Brain microvascular endothelial cell (primary cell): ENCODE measurements around the gene MCU.
"Not testable (repeated sequence)": the region's sequence is repeated elsewhere in the genome, so short reads cannot be mapped to it uniquely, and the experiment has no call there.

Experiments used
- DNase-seq: peaks from one replicate; pipeline ENCODE4 v3.0.0-alpha.2; 2020
- H3K27ac ChIP-seq: fragments of 250-450 bp; sonication (Bioruptor Pico); 2 replicates; pipeline ENCODE4 v1.5.1; 2020; ENCODE audit warnings: mild to moderate bottlenecking, moderate library complexity
- H3K27me3 ChIP-seq: fragments of 250-450 bp; sonication (Bioruptor Pico); replicated peaks from 2 replicates; pipeline ENCODE4 v1.5.1; 2020; ENCODE audit warnings: mild to moderate bottlenecking
- H3K36me3 ChIP-seq: fragments of 250-450 bp; sonication (Bioruptor Pico); replicated peaks from 2 replicates; pipeline ENCODE4 v1.5.1; 2020; ENCODE audit warnings: mild to moderate bottlenecking
- H3K4me3 ChIP-seq: 2 replicates; pipeline ENCODE4 v1.5.1; 2011; ENCODE audit warnings: low read depth, mild to moderate bottlenecking, control low read depth, low read length, moderate library complexity
- CTCF ChIP-seq: IDR thresholded peaks from 2 replicates; pipeline ENCODE4 v1.5.1; 2011; ENCODE audit warnings: low read depth, mild to moderate bottlenecking, moderate library complexity, low read length, control low read depth, inconsistent platforms; ENCODE audit errors: missing control alignments
- in situ Hi-C: cut with HindIII; loops from 2 replicates; pipeline ENCODE4 v1.10.0; 2017; ENCODE audit warnings: low sequenced_read_pairs, low pct_ligation_motif_present

MCU gene

GRCh38 chr10:72899545-72899944 lies 207.6 kb downstream of the MCU start:
- no peaks in the 10 kb centered on the region for H3K36me3 ChIP-seq
- H3K27ac ChIP-seq: no peak overlapping the region
- TF ChIP-seq CTCF: no peak
- DNase-seq: no peak
- in situ Hi-C loops: no loop called here
- no peaks in the 10 kb centered on the region for H3K27me3 ChIP-seq
- H3K4me3 ChIP-seq: no peak overlapping the region

DNA sequence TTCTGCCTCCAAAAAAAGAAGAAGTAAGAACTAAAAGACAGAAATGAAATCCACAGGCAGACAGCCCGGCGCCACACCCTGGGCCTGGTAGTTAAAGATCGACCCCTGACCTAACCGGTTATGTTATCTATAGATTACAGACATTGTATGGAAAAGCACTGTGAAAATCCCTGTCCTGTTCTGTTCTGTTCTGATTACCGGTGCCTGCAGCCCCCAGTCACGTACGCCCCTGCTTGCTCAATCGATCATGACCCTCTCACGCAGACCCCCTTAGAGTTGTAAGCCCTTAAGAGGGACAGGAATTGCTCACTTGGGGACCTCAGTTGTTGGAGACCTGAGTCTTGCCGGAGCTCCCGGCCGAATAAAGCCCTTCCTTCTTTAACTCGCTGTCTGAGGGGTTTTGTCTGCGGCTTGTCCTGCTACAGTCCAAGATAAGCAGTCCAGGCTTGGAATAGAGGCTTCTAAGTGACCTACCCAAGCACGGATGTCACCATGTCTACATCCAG lies 212.1 kb downstream of the MCU start:
- in situ Hi-C loops, H3K4me3 ChIP-seq, H3K27me3 ChIP-seq, DNase-seq, H3K27ac ChIP-seq, H3K36me3 ChIP-seq: not testable (repeated sequence)

DNA sequence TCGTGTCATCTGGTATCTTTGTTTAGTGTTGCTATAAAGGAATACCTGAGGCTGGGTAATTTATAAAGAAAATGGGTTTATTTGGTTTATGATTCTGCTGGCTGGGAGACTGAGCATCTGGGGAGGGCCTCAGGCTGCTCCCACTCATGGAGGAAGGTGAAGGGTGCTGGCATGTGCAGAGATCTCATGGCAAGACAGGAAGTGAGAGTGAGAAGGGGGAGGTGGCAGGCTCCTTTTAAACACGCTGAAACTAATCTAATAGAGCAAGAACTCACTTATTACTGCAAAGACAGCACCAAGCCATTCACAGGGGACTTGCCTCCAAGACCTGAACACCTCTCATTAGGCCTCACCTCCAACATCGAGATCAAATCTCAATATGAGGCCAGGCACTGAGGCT lies 212.9 kb downstream of the MCU start:
- no peak for DNase-seq
- H3K4me3 ChIP-seq: no peak overlapping the region
- no peak for TF ChIP-seq CTCF
- H3K36me3 ChIP-seq: no peaks in the 10 kb centered on the region
- H3K27me3 ChIP-seq: no peaks in the 10 kb centered on the region
- H3K27ac ChIP-seq: no peak overlapping the region
- in situ Hi-C loops: no loop called here

GRCh38 chr10:72906446-72906845 lies 214.5 kb downstream of the MCU start:
- H3K27ac ChIP-seq: no peak overlapping the region
- peak; percentile 2 for DNase-seq
- no peaks in the 10 kb centered on the region for H3K27me3 ChIP-seq
- in situ Hi-C loops: no loop called here
- no peak for TF ChIP-seq CTCF
- H3K4me3 ChIP-seq: no peak overlapping the region
- H3K36me3 ChIP-seq: no peaks in the 10 kb centered on the region

DNA sequence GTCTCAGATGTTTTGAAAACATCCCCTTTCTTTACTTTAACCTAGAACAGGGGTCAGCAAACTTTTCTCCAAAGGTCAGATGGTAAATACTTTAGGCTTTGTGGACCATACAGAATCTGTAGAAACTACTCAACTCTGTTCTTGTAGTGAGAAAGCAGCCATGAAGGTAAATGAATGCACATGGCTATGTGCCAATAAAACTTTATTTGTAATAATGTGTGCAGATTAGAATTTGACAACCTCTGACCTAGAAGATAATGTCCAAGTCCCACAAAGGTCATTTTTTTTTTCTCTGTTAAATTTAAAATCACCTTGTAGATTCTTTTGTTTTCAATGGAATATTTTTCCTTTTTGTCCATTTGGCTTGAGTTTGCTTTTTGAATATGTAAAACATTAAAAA lies 218.8 kb downstream of the MCU start:
- Histone ChIP-seq H3K27ac (no peak overlapping the region), H3K36me3 (no peaks in the 10 kb centered on the region), H3K27me3 (no peaks in the 10 kb centered on the region), H3K4me3 (no peak overlapping the region)
- in situ Hi-C loops: no loop called here
- no peak for DNase-seq
- TF ChIP-seq CTCF: no peak

- H3K36me3 ChIP-seq: no peaks in the 10 kb centered on the region
- no peaks in the 10 kb centered on the region for H3K27me3 ChIP-seq
- in situ Hi-C loops: no loop called here
- H3K27ac ChIP-seq: no peak overlapping the region
- TF ChIP-seq CTCF: no peak
- DNase-seq: no peak
- H3K4me3 ChIP-seq: no peak overlapping the region
Observed at GRCh38 chr10:72911758-72912157, 219.8 kb downstream of the MCU start.
